GM19395 (cell line): Measurements from ENCODE around the gene ELMO1.

ENCODE experiments used
- ATAC-seq: cut with Tn5 transposase; IDR thresholded peaks from one replicate; pipeline ENCODE4 v1.9.1; 2021; ENCODE audit warnings: mild to moderate bottlenecking, moderate library complexity; ENCODE audit not compliant: unreplicated experiment

Gene ELMO1

DNA sequence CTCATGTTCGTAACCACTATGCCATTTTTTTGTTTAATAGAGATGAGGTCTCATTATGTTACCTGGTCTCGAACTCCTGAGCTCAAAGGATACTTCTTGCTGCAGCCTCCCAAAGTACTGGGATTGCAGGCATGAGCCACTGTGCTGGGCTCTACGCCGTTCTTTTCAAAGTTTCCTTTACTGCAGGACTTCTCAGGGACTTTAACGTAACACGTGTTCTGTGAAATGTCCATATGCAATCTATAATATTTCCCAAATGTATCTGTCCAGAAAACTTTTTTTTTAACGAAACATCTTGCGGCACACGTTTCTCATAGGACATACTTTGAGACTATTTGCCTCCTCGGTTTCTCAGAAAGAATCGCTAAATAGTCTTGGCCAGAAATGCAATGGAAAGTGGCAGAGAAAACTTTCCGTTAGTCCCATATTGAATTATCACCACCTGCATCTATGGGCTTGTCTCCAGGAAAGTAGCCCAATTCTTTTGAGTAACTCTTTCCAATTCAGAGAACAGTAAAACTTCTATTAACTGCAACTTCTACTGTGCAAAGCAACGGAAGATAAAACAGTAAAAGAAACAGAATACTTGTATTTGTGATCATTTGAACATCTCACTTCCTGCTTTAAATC is 96.3 kb downstream of the ELMO1 start:
- no peak for ATAC-seq

DNA sequence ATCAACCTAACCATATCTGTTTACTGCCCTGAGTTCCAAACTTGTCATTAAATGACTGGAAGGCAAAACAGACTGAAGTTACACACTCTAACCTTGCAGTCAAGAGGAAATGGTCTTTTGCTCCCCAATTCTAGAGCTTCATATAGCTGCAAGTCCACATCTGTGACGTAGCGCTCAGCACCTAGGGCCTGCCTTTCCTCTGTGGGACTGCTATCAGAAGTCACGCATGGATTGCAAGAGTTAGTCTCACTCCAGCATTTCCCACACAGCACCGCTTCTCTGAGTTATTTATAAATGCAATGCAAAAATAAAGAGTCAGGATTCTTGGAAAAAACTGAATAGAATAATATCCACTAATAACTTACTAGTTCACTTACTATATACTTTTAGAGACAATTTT is 96.9 kb downstream of the ELMO1 start:
- ATAC-seq: no peak

DNA sequence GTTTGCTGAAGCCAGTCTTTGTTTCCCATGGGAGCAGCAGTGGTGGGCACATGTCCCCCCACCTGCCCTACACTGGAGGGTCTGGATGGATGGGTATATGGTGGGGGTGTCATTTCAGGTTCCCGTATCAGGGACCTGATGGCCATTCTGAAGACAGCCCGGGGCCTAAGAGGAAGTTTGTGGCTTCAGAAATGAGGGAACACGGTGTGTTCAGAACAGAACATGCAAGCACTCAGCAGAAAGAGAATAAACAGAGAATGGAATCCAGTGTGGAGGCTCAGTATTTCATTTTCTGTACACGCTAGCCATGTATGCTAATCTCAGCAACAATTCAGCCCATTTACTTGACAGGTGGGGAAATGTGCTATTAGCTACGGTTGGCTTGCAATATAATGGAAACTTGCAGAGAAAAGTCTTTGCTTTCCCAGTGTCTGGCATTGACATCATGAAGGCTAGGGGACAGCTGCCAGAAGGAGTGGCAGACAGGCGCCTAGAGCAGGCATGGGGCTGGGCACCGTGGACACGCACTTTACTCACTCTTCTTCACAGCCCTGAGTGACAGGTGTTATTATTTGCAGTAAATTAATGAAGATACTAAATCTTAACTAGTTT is 98.6 kb downstream of the ELMO1 start:
- ATAC-seq: no peak

DNA sequence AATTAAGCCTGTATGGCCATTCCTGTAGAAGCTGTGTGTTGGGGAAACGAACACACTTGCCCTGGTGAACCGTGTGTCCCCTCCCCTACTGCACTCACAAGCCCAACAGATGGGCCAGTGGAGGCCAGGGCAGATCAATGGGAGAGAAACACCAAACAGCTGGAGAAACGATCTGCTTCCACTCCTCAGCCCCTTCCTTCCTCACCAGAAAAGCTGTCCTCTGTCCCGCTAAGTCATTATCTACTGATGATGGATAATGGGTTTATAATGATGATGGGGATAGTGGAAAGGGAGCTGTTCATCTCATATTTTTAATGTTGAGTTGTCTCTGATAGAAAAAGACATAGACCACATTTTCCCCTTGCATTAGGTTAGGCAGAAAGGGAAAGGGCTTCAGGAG is 99.7 kb downstream of the ELMO1 start:
- no peak for ATAC-seq

DNA sequence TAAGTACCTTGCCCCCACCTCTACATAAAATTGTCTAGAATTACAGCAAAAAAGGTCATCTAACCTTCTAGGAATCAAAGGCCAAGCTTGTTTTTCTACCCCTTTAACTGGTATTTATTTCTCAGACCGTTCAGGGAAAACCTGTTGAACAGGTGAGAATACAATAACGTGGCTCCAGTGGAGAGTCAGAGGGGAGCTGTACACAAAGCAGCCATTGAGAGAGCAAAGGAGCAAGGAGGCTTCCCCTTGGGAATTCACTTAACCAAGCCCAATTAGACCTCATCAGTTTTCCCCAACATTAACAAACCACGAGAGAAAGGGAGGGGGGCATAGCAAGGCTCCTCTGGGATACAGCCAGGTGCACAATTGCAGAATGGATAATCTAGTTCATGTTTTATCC is 101.9 kb downstream of the ELMO1 start:
- ATAC-seq: no peak

DNA sequence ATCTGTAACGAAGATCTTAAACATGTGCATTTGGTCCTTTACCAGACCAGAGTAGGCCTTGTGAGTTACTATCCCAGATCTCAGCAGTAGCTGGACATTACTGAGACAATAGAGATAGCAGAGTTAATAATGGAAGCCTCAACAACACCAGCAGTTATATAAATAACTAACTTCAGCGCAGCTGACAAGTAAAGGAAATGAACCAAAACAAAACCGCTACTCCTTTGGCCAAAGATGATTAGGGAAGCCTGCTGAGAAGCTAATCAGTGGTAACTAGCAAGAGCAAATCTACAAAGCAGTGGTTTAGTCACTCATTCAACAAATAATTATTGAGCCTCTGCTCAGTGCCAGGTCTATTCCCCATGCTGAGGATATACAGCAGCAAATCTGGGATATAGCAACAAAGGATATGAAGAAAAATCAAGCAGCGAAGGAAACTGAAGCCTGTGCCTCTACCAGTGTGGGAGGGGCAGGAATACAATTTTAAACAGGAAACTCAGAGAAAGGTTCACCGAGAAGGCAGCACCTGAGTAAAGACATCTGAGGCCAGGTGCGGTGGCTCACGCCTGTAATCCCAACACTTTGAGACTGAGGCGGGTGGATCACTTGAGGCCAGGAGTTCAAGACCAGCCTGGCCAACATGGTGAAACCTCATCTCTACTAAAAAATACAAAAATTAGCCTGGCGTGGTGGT is 103.6 kb downstream of the ELMO1 start:
- ATAC-seq: peak; percentile 22

DNA sequence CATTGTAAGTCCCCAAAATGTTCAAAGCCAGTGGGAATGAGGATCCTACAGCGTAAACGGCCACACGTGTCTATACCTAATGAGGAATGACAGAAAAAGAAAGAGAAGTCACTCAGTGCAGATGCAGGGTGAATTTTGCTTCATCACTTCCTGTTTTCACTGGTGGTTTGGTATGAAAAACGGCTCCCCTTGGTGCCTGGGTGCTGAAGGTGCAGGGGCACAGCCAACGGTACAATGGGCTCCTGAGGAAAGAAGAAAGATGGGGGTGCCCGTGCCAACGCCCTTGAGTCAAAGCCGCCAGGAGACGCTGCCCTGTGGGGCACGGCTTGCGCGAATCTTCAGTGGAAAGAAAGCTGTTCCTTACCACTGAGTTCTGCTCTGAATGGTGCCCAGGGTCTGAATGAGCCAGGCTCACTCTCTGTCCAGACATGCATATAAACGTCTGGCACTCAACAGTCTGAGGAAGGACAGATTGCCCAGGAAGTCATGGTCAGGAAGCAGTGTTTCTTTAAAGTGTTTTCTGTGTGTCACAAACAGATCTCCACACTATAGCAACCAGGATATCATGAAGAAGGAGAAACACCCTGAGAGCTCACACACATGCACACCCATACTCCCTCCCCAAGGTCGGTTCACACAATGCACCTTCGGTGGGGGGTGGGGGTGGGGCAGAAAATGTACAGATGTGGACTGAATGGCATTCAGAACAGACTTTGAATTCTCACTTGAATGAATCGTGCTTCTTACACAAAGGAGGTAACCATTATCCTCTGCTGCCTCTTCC is 105.8 kb downstream of the ELMO1 start:
- ATAC-seq: peak; percentile 59

DNA sequence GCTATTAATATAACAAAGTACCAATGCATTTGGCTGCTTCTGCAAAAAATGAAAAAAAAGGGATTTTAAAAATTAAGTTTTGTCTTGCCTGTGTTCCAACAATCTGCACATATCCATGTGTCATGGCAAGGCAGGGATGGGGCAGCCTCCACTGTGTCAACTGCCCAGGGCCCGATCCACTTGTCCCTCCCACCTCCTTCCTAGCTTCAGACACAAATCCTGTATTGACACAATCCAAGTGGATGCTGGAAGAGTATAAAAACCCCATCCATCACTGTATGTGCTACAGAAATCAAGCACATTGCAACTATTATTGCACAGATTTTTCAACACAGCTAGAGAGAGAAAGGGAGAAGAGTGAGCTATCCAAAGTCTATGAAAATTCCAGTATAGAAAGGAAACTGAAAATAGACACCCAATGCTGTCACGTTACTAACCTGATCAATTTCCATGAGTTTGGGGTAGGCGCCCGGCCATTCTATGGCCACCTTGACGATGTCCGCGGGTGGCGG is 106.4 kb downstream of the ELMO1 start:
- ATAC-seq: no peak

DNA sequence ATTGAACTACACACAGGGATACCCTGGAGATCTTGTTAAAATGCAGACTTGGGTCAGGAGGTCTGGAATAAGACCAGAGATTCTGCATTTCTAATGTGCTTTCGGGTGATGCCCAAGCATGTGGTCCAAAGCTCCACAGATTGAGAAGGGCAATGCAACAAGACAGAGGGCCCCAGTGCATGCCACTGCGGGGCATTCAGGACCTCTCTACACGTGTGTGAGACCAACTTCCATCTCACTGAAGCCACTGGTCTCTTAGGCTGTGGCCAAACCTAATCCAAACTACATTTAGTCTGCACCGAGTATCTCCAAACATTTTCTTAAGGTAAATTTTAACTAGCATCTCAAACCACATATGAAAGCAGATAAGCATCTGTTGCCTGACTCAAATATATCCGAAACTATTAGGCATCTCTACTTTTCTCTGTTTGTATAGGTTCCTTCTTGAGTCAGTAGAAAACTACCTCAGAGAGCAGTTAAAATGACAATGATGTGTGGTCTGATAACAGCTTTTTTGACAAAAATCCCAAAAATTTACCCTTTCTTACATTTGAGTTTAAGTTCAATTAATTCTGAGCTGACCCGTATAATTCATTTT is 107.5 kb downstream of the ELMO1 start:
- peak; percentile 50 for ATAC-seq

DNA sequence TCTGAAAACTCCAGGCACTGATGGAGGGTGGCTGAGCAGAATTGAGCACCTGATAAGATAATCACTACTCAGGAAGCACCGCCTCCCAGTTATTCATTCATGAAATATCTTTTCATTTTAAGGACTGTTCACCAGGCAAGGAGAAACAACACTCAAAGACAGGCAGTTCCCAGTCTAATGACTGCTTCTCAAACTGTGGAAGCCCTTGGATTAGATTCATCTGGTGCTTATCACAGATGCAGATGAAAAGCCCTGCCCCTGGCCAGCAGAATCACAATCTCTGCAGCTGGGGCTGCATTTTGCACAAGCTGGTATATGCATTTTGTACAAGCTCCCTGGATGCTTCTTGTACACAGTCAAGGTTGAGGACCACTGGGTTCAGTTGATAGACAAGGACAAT is 109.7 kb downstream of the ELMO1 start:
- no peak for ATAC-seq

DNA sequence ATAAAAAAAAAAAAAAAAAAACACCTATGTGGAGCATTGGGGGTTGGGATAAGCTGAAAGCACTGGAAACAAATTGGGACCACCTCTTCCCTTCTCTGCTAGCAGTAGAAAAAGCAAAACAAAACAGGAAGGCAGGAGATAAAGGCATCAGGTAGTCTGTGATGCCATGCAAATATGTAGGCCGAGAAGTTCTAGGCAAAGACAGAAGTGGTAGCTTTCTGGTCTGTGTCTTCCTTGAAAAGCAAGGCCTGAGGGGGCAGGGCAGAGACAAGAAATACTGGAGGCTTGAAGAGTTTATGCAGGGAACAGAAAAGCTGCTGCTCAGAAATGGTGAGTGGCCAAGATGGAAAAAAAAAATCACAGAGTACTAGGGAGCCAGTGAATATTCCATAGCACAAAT is 111.1 kb downstream of the ELMO1 start:
- ATAC-seq: no peak

DNA sequence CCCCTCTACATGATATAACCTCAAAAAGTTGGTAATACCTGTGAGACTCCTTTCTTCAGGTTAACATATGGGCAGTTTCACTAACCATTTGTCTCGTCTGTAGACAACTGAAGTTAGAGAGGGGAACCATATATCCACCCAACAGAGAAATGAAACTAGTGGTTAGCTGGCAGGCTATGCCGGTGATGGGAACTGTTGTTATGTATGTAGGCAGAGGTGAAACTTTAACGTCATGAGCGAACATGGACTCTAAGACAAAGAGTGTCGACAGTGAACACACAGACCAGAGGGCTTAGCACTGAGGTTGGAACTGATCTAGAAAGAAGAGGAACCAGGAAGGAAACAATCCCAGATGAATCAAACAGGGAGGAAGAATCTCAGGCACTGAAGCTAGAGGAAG is 112.4 kb downstream of the ELMO1 start:
- ATAC-seq: peak; percentile 93

DNA sequence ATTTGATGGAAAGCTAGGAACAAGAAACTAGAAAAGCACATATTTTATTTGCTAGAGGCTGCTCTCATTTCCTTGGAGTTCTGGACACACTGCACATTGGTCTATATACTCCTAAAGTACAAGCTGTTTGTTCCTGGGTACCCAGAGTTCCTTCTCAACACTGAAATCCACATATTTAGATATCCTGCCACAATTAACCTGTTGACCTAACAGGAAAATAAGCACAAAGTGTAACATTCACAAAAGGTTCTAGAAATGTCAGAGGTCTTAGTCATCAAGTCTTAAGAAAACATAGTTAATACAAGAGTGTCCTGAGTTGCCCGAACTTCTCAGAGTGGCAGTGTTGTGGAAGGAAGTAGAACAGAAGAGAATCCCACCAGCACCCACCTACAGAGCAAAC is 115.6 kb downstream of the ELMO1 start:
- ATAC-seq: no peak

DNA sequence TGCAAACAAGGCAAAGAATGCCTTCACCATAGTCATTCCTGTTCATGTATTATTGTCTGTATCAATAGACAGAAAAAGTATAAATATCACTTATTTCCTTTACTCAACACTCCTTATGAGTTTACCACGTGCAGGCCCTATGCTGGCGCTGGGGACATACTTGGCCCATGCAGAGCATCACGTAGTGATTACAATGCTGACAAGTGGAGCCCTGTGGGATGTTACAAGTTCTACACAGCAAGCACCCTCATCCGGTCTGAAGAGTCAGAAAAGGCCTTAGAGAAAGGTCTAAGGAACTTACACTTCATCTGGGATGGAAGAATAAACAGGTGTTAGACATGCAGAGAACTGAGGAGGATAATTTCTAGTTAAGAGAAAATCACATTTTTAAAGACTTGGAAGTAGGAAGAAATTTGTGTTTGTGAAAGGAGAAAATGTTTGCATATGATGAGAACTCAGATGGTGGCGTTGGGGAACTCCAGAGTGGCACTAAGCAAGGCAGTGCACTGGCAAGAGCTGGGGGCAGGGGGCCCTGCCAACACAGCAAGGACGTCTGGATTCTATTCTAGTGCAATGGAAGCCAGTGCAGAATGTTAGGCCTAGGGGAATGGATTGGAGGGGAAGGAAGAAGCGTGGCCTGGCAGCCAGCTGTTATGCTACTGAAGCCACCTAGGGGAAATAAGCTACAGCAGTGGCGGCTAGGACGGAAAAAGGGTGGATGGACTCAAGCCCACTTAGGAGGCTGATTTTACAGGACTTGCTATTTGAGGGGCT is 116.2 kb downstream of the ELMO1 start:
- no peak for ATAC-seq

DNA sequence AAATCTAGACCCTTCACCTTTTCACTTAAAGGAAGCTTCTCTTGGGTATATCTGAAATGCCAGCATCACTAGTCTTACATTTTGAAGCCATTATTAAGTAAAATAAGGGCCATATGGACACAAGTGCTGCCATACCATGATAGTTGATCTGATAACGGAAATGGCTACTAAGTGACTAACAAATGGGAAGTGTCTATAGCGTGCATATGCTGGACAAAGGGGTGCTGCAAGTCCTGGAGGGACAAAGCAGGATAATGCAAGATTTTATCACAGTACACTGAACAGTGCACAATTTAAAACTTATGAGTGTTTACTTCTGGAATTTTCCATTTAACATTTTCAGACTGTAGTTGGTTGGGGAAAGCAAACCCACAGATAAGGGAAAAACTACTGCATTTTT is 117.9 kb downstream of the ELMO1 start:
- no peak for ATAC-seq

DNA sequence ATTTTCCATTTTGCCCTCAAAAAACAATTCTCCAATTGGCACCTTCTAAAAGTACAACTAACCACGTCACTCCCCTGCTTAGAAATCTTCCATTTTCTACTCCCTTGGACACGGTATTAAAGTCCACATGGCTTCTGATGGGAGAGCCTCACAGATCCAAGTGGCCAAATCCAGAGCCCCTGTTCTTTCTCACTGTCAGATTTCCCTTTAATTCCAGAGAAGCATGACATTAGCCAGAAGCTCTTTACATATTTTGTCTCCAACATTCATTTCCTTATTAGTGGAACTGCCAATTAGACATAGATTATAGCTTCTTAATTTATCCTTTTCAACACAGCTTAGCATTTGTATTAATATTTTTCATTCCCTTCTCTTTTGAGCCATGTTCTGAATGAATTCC is 118.7 kb downstream of the ELMO1 start:
- ATAC-seq: no peak

DNA sequence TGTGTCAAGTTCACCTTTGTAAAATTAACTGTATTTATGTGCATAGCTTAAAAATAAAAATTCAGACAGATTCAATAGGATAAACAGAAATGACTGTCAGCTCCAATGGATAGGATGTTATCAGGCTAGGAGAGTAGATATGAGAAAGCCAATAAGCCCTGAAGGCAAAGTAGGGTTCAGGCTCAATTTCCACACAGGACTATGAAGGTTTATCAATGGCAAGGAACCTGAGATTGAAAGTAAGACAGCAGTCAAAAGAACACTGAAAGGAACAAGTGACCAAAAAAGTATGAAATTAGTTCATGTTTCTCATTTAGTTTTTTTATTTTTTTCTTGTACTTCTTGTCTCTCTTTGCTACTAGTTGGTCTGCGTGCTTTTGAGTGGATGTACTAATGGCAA is 121.4 kb downstream of the ELMO1 start:
- no peak for ATAC-seq

DNA sequence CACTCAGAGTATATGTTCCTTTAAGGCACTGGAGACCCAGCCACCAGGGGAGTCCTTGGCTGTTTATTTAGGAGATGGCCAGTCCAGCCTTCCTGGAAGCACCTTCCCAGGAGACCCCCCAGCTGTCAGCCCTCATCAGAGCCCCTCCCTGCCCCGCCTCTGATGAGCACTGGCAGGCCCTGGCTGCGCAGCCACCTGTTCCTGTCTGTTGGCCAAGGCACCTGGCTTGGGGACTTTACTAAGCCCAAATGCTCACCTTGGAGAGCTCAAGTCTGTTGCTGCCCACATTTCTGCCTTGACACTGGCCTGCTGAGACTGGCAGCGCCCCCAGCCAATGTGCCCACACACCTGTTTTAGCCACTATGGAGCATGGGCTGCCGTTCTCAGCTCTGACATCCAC is 124.7 kb downstream of the ELMO1 start:
- no peak for ATAC-seq

DNA sequence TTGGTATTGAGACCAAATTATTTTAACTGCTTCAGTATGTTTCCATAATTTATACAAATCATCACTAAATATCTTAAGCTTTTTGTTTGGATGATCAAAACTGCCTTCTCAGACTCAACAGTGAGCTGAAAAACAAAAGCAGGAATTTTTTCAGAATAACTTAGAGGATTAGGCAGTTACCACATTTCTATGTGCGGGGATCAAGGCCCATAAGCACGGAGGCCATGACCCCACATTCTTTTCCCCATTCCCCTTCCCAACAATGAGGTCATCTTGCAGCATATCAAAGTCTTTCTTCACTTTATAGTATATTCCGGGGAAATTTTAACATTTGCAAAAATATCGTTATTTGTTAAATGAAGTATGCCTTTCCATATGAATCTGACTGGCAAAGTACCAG is 125.8 kb downstream of the ELMO1 start:
- no peak for ATAC-seq

DNA sequence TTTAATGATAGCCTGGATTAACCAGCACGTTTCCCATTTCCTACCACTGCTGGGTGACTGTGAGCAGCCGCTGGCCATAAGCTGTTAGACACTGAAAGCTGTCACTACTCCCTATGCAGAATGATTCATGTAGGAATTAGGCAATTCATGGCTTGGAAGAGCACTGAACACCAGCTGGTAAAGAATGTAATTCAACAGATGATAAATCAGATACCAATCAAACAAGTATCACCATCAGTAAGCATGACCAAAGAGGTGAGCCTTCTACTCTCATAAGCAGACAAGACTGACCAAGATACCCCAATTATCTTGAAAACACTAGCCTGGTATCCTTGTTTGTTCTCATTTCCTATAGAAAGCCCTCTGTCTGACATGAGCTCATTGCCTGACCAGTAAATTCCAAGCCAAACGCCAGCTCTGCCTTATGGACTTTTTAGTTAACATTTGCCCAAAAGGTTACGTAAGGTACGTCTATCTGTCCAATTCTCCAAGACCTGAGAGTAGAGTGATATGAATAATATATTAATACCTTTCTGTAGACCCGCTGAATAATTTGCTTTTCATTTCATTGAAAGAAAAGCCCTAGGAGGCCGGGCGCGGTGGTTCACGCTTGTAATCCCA is 127.7 kb downstream of the ELMO1 start:
- no peak for ATAC-seq
